GM20431 (cell line): ENCODE data around the gene F2.

ENCODE experiments used
- in situ Hi-C: fragments of 300-500 bp; cut with MseI, MboI; formaldehyde crosslinking; loops from one replicate; pipeline ENCODE4 v1.15.0; 2020; ENCODE audit warnings: low sequenced_read_pairs; ENCODE audit not compliant: unreplicated experiment

The F2 gene

DNA sequence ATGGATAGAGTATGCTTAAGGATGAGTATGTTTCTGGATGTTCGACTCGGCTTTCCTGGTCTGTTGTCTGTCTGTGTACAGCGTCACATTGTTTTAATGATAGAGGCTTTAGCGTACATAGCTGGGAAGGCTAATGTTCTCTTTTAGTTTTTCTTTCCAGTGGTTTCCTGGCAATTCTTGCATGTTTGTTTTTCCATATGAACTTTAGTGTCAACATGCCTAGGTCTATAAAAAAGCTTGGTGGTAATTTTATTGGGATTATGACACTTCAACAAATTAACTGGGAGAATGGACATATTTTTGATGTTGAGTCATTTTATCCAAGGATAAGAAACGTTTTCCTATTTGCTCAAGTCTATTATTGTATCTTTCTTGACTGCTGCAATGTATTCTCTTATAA lies 17.6 kb downstream of the F2 start:
- in situ Hi-C loops = no loop called here

DNA sequence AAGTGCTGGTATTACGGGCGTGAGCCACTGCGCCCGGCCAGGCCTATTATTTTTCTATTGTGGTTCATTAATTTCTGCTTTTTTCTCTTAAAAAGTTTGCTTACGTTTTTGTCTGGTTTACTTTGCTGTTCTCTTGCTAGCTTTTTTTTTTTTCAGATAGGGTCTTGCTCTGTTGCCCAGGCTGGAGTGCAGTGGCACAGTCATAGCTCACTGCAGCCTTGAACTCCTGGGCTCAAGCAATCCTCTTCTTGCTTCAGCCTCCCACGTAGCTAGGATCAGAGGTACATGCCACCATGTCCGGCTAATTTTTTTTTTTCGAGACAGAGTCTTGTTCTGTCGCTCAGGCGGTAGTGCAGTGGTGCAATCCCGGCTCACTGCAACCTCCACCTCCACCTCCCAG lies 18.7 kb downstream of the F2 start:
- in situ Hi-C loops = no loop called here

DNA sequence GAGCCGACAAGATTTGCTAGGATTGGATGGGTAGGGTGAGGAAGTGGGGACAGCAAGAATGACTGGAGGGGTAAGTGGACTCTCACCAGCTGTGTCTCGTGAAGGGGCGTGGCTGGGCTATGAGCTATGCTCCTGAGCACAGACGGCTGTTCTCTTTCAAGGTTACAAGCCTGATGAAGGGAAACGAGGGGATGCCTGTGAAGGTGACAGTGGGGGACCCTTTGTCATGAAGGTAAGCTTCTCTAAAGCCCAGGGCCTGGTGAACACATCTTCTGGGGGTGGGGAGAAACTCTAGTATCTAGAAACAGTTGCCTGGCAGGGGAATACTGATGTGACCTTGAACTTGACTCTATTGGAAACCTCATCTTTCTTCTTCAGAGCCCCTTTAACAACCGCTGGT lies 19.9 kb downstream of the F2 start:
- in situ Hi-C loops = no loop called here

DNA sequence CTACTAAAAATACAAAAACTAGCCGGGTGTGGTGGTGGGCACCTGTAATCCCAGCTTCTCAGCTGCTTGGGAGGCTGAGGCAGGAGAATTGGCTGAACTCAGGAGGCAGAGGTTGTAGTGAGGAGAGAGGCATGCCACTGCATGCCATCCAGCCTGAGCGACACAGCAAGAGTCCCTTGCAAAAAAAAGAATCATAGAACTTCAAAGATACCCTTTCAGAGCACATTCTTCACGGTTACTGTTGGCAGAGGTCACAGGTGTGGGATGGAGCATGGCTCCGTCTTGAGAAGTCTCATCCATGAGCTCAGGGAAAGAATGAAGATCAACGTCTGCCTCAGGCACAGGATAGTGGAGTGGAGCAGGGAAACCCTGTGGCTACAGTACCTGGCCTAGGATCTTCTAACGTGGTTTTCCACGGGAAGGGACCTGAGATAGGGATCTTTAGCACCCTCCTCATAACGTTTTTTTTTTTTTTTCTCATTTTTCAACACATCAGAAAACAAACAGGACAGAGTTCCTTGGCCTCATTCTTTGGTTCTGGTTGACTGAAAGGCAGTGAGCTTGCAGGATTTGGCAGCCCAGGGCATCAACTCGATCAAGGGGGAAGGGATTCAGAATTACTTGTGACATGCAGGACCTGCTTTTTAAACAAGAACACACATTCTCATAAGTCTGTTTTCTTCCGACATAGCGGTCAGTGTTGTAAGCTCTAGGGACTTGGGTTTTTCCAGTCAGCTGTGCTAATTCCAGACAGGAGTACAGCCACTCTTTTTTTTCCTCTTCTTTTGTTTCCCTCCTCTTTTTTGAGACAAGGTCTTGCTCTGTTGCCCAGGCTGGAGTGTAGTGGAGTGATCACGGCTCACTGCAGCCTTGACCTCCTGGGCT lies 22.8 kb downstream of the F2 start:
- in situ Hi-C loops = no loop called here

DNA sequence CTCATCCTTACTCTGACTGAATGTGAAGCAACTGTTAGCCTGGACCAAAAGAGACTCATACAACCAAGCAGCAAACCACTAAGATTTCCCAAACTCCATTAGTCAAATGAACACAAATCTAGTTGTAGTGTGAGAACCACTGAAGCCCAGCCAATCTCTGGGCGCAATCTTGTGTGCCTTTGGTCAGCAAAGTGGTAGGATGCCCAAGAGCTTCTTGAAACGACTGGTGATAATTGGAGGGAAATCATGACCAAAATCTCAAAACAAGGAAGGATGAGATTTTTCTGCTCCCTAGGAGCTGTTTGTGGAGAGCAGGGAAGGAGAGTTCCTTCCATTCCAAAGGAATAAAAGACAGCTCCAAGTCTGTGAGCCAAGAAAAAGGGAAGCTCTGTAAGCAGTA lies 24.0 kb downstream of the F2 start:
- in situ Hi-C loops = no loop called here

DNA sequence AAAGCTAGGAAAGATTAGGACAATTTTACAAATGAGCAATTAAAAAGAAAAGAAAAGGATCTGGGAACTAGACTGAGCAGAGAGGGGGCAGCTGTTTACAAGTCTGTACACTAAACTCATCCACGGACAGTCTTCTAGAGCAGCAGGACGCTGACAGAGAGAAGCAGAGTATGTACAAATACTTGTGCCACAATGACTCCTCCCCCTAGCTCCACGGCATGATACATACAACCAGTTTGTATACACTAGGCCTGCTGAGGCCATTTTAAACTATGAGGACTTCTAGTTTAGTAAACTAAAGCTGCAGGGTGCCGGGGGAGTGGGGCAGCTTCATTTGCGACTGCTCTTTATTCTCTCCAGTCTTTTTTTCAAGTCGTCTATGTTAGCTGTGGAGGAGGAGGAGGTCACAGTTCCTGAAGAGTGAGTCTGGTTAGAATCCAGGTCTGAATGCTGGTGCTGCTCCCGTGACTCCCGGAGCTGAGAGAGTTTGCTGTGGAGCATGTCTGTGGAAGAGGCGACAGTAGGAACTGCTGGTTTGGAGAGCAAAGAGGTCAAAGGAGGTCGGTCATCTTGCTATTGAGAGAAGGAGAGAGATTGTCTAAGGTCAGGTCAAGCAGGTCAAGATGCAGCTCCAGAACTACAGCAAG lies 24.8 kb downstream of the F2 start:
- in situ Hi-C loops = no loop called here

DNA sequence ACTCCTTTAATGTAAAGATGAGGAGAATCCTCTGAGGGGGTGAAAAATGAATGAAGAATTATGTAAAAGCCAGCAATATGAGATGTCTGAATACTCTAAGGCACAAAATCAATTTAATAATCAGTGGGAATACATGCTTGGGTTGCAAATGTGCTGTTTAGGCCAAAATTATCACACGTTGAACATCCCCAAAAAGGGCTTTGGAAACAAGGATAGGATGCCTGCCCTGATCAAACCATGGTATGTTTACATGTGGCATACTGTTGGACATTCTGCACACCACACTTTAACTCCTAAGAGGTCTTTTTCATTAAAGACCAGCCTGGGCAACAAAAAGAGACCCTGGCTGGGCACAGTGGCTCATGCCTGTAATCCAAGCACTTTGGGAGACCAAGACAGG lies 26.3 kb downstream of the F2 start:
- in situ Hi-C loops = no loop called here

DNA sequence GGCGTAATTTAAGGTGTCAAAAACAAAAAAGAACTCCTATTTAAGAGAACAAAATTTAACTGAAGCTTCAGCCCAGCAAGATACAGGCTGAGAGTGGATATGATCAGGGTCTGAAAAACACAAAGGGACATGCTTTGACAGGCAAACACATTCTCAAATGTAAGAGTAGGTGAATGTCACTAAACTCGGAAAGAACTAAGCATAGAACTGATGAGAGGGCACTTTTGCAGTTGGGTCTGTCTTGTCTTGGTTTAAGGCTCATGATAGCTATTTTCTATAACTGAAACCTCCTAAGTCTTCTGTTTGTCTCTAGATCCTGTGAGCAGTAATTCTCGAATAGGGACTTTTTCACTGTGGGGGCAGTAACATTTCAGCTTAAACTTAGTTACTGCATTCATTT lies 27.0 kb downstream of the F2 start:
- in situ Hi-C loops = no loop called here

DNA sequence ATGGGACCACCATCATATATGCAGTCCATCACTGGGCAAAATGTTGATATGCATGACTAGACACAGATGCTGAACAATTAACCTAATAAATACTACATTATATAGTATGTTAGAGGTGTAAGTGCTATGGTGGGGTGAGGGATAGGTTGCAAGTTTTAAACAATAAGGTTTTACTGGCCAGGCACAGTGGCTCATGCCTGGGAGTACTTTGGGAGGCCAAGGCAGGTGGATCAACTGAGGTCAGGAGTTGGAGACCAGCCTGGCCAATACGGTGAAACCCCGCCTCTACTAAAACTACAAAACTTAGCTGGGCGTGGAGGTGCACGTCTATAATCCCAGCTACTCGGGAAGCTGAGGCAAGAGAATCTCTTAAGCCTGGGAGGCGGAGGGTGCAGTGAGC lies 28.1 kb downstream of the F2 start:
- in situ Hi-C loops = no loop called here

DNA sequence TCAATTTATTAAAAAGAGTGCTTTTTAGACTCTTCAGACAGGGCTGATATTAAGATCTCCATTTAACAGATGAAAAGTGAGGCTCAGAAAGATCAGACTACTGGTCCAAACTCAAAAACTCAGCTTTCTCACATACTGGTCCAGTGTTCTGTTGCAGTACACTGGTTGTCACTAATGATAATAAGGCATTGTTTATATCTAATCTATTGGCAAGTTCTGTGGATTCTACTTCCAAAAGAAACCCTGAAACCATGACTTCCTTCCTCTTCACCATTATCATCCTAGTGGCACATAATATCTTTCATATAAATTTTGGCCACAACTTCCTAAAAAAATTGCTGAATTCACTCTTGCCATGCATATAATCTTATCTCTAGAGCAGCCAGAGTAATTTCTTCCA lies 36.9 kb downstream of the F2 start:
- in situ Hi-C loops = no loop called here

DNA sequence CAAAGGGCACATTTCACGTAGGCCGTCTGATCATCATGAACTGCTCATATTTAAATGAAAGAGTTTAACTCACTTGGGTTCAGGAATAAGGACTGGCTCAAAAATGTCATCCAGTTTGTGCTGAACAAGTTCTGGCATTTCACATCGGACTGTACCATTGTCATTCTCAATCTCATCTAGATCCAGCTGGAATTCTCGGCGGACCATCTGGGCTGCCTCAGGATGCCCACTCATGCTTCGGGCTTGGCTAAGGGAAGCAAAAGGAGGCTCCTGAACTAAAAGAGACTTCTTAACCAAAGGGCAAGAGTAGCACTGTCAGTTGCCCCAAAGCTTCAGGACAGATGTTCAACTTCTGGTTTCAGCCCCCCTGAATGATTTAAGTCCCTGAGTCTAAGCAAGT lies 40.2 kb downstream of the F2 start:
- in situ Hi-C loops = no loop called here

DNA sequence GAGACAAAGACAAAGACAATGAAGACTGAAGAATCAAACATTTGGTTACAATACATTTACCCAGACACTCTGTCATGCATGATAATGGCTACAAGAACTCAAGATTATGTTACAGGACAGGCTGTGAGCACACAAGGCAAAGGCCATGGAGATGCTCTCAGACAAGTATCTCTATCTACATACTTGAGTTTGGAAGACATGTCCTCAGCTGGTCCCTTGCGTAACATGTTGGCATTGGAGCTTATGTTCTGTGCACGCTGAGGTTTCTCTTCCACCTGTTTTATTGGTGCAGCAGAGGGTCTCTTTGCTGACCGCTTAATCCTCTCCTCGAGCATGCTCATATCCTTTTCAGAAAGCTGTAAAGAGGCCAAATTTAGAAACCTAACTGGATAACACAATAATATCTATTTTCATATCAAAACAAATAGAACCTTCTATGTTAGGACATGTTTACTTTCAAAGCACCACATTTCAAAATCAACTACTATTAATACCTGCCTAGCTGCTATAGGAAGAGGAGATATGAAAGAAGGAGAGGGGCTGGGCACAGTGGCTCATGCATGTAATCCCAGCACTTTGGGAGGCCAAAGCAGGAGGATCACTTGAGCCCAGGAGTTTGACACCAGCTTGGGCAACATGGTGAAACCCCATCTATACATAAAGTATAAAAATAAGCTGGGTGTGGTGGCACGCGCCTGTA lies 41.6 kb downstream of the F2 start:
- in situ Hi-C loops = no loop called here

DNA sequence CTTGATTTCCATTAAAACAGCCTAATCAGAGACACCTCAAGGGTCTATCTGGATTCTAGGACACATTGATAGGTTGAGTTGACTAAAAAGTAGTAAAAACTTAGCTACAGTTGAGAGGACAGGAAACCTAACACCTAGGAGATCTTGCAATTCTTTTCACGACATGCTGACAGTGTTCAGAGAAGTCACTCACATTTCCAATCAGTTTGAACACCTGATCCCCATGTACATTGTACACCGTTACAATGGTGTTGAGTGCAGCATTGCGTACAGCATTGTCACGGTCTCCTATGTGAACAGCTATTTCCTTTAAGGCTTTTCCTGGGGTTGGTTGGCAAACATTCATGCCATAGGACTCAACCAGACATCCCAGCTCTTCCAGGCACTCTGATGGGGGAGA lies 42.8 kb downstream of the F2 start:
- in situ Hi-C loops = no loop called here

DNA sequence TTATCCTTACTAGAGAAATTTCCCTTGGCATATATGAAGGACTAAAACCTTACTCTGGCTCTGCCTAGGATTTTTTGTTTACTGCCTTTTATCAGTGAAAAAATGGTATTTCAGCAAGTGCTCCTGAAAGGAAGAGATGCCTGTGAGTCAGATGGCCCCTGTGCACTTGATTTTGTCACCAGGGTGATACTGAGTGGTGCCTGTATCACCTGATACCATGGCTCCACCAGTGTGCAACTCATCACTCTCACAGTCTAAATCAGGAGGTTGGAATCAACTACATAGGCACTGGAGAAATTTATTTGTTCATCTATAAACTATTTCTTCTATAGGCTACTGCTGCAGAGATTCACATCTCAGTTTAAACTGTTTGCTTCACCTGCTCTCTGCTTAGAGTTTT lies 43.2 kb downstream of the F2 start:
- in situ Hi-C loops = no loop called here

DNA sequence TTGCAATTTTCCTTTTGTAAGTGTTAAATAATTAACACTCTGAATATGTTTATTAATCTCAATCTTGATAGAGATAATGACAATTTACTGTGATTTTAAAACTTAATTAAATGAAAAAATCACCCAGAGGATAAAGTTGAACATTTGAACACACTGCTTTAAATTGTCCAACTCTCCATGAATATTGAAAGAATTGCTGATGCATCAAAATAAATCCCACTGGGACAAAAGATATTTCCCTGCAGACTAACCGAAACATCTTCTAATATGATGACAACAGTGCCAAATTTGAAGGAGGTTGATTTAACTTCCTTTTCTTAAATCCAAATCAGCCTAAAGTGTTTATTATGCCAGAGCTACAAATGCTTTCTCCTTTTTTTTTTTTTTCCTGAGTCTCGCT lies 47.6 kb downstream of the F2 start:
- in situ Hi-C loops = no loop called here

DNA sequence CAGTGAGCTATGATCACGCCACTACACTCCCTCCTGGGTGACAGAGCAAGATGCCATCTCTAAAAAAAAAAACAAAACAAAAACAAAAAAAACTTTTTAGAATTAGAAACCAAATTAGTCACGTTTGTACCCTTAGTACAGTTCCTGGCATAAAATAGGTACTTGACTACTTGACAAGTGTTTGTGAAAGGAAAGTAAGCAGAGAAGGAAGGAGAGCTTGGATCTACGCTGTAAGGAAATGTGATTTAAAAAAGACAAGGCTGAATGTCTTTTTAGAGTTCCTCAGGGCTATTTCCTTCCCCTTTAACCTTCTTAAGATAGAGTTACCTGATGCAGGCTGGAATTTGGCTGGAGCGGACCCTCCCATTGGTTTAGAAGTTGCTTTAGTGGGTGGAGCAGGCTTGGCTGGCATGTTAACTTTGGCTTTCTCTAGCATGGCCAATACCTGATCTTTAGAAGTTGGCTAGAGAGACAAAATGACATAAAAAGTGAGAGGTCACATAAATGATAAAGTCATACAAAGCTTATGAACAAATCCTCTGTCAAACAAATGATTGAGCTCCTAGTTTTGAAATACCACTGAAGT lies 50.7 kb downstream of the F2 start:
- in situ Hi-C loops = no loop called here

DNA sequence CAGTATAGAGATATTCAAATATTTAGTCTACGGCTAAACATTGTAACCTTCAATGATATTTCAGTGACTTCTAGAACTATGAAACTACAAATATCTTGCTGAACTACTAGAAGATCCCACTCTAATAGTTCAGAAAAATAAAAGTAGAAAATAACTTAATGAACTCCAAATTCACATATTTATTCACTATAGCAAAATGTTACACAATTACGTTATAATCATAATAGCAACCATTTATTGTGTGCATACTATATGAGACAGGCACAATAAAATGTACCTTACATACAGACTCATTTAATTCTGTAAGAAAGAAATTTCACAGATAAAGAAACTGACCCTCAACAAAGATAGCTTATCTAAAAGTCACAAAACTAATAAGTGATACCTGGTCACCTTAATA lies 57.9 kb downstream of the F2 start:
- in situ Hi-C loops = no loop called here

DNA sequence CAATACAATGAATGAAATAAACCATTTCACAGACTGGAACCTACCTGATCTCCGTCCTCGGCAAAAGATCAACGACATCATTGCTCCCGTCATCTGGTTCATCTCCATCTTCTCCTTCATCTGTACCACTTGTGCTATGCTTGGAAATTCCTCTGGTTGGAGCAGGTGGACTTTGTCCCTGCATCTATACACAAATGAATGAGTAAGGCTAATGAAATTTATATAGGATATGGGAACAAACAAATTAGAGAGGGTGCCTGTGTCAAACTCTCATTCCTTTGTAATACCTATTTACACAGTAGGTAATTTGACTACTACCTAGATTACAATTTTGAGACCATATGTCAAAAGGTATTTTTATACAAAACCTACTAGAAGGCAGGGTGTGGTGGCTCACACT lies 59.4 kb downstream of the F2 start:
- in situ Hi-C loops = no loop called here
